SK-N-SH (cell line): ENCODE results near the gene SCN4B. TPM values are rescaled to one million over a fixed set of nuclear protein-coding genes. Genes with fewer than 3 reads are reported as not detected.

Experiments
- CTCF ChIA-PET: fragments of 300-600, 350-600 bp; formaldehyde crosslinking; extraction: SDS; loops from one replicate; lab custom pipeline; 2021; lab: Yijun Ruan, JAX
- POLR2A ChIA-PET: fragments of 350-600 bp; sonication (Branson Sonifier 250); formaldehyde crosslinking; extraction: SDS; loops from one replicate; lab custom pipeline; 2020; ENCODE audit warnings: antibody characterized with exemption, inconsistent platforms; lab: Yijun Ruan, JAX
- DNase-seq: peaks from one replicate; pipeline ENCODE4 v3.0.0; 2012
- H2AFZ ChIP-seq: fragments of 200-600 bp; sonication (generic); 2 replicates; pipeline ENCODE4 v1.8.1; 2016; ENCODE audit warnings: antibody characterized with exemption, mild to moderate bottlenecking, low read depth
- H3F3A ChIP-seq: fragments of 200-600 bp; sonication (generic); replicated peaks from 2 replicates; pipeline ENCODE3; 2016; ENCODE audit warnings: antibody characterized with exemption, mild to moderate bottlenecking; ENCODE audit not compliant: insufficient read depth
- H3K27ac ChIP-seq, 2 experiments: fragments of 200-500 bp in 1 of 2; fragments of 200-600 bp in 1 of 2; sonication (Bioruptor generic) in 1 of 2; sonication (generic), shearing (Covaris generic) in 1 of 2; 2 replicates each; pipeline versions ENCODE4 v1.5.1 to v1.6.1; 2014 to 2016; ENCODE audit warnings: low read depth in 2 of 2, inconsistent platforms in 1 of 2, low read length in 1 of 2, mild to moderate bottlenecking in 1 of 2, mixed read lengths in 1 of 2
- H3K27me3 ChIP-seq: fragments of 200-600 bp; sonication (generic), shearing (Covaris generic); 2 replicates; pipeline ENCODE4 v1.6.1; 2016; ENCODE audit warnings: mixed run types; ENCODE audit not compliant: insufficient read depth
- H3K36me3 ChIP-seq, 2 experiments: fragments of 200-500 bp in 1 of 2; fragments of 200-600 bp in 1 of 2; sonication (Bioruptor generic) in 1 of 2; sonication (generic) in 1 of 2; replicated peaks in 1 of 2; 2 replicates each; pipeline versions ENCODE3 to v1.5.1; 2014 to 2016; ENCODE audit warnings: low read length in 1 of 2, mild to moderate bottlenecking in 1 of 2; ENCODE audit not compliant: insufficient read depth in 2 of 2, control insufficient read depth in 1 of 2
- H3K4me1 ChIP-seq, 2 experiments: fragments of 200-500 bp in 1 of 2; fragments of 200-600 bp in 1 of 2; sonication (Bioruptor generic) in 1 of 2; sonication (generic), shearing (Covaris generic) in 1 of 2; 2 replicates each; pipeline versions ENCODE4 v1.5.1 to v1.6.1; 2014 to 2016; ENCODE audit warnings: low read depth in 1 of 2, low read length in 1 of 2, mixed run types in 1 of 2; ENCODE audit not compliant: insufficient read depth in 2 of 2, control insufficient read depth in 1 of 2
- H3K4me2 ChIP-seq: fragments of 200-600 bp; sonication (generic), shearing (Covaris generic); 2 replicates; pipeline ENCODE4 v1.6.1; 2017; ENCODE audit warnings: mixed run types
- H3K4me3 ChIP-seq, 2 experiments: fragments of 200-500 bp in 1 of 2; fragments of 200-600 bp in 1 of 2; sonication (Bioruptor generic) in 1 of 2; sonication (generic), shearing (Covaris generic) in 1 of 2; 2 replicates each; pipeline versions ENCODE4 v1.5.1 to v1.8.1; 2014 to 2016; ENCODE audit warnings: low read depth in 2 of 2, inconsistent platforms in 1 of 2, low read length in 1 of 2, mild to moderate bottlenecking in 1 of 2, mixed read lengths in 1 of 2, moderate library complexity in 1 of 2
- H3K79me2 ChIP-seq: fragments of 200-600 bp; sonication (generic); 2 replicates; pipeline ENCODE4 v1.8.1; 2017; ENCODE audit warnings: mild to moderate bottlenecking; ENCODE audit not compliant: insufficient read depth
- H3K9ac ChIP-seq: fragments of 200-600 bp; sonication (generic); 2 replicates; pipeline ENCODE4 v1.6.1; 2017; ENCODE audit warnings: mixed run types
- H3K9me2 ChIP-seq: fragments of 200-600 bp; sonication (generic); 2 replicates; pipeline ENCODE4 v1.6.1; 2017; ENCODE audit warnings: mixed run types
- H3K9me3 ChIP-seq: fragments of 200-600 bp; sonication (generic); 2 replicates; pipeline ENCODE4 v1.6.1; 2017; ENCODE audit warnings: mixed run types, mild to moderate bottlenecking, moderate library complexity
- H4K20me1 ChIP-seq: fragments of 200-600 bp; sonication (generic); 2 replicates; pipeline ENCODE4 v1.6.1; 2017; ENCODE audit warnings: mild to moderate bottlenecking, mixed run types; ENCODE audit not compliant: insufficient read depth
- CTCF ChIP-seq: fragments of 200-600 bp; sonication (generic); IDR thresholded peaks from 2 replicates; pipeline ENCODE4 v1.6.1; 2017; ENCODE audit warnings: antibody characterized with exemption, mild to moderate bottlenecking, moderate library complexity
- EP300 ChIP-seq, 2 experiments: IDR thresholded peaks; 2 replicates each; pipeline versions ENCODE4 v1.4.0 to v1.6.1; 2012; ENCODE audit warnings: borderline replicate concordance in 1 of 2, low read depth in 1 of 2, low read length in 1 of 2
- FOSL2 ChIP-seq: IDR thresholded peaks from 2 replicates; pipeline ENCODE4 v1.4.0; 2012; ENCODE audit warnings: low read depth, mild to moderate bottlenecking, moderate library complexity, borderline replicate concordance
- FOXJ3 ChIP-seq: sonication (generic); formaldehyde crosslinking; IDR thresholded peaks from 2 replicates; pipeline ENCODE4 v1.5.1; 2020; ENCODE audit warnings: mild to moderate bottlenecking, missing genetic modification reagents
- GATA2 ChIP-seq: sonication (generic); formaldehyde crosslinking; IDR thresholded peaks from 2 replicates; pipeline ENCODE4 v1.5.0; 2020; ENCODE audit warnings: mild to moderate bottlenecking, missing genetic modification reagents
- RCOR1 ChIP-seq: fragments of 150-350 bp; IDR thresholded peaks from 2 replicates; pipeline ENCODE4 v1.6.1; 2017; ENCODE audit warnings: antibody characterized with exemption, low read length
- TAF1 ChIP-seq: IDR thresholded peaks from 2 replicates; pipeline ENCODE4 v1.6.1; 2012; ENCODE audit warnings: low read depth, mild to moderate bottlenecking, low read length, moderate library complexity, borderline replicate concordance
- TCF12 ChIP-seq: IDR thresholded peaks from 2 replicates; pipeline ENCODE4 v1.4.0; 2012
- TEAD4 ChIP-seq: IDR thresholded peaks from 2 replicates; pipeline ENCODE4 v1.4.0; 2012; ENCODE audit warnings: mild to moderate bottlenecking, borderline replicate concordance; ENCODE audit not compliant: insufficient read depth
- USF1 ChIP-seq: IDR thresholded peaks from 2 replicates; pipeline ENCODE4 v1.4.0; 2012; ENCODE audit warnings: low read depth, borderline replicate concordance
- YY1 ChIP-seq: IDR thresholded peaks from 2 replicates; pipeline ENCODE4 v1.4.0; 2012; ENCODE audit warnings: low read depth, mild to moderate bottlenecking
- ZBTB33 ChIP-seq: IDR thresholded peaks from 2 replicates; pipeline ENCODE4 v1.4.0; 2012; ENCODE audit warnings: low read depth, borderline replicate concordance
- WGBS: methylation state at CpG from one replicate; pipeline ENCODE4 v1.1.6; 2017; ENCODE audit warnings: low lambda C conversion rate; 5-methylcytosine and 5-hydroxymethylcytosine counted together
- polyA plus RNA-seq, 3 experiments: library from polyadenylated mRNA; depleted of rRNA; stranded (reverse); fragments of >200 nt; gene quantifications; 2 replicates each; pipeline ENCODE4 v1.2.3, GENCODE V29; 2012

Gene SCN4B
- polyA plus RNA-seq, 1 of the 3 experiments (the other 2 are of a cell fraction), result 1.2 TPM

GRCh38 chr11:118128310-118128709 lies 24.3 kb downstream of the SCN4B start:
- H3K27ac ChIP-seq, result no peak overlapping the region
- 23% methylated on average over 4 of the region's 4 CpGs for WGBS
- POLR2A ChIA-PET, result no interaction called here

GRCh38 chr11:118126082-118126838 lies 26.4 kb downstream of the SCN4B start:
- POLR2A ChIA-PET, result no interaction called here
- Histone ChIP-seq H3K9me2 (no peaks in the 10 kb centered on the region), H3K36me3 (no peaks in the 10 kb centered on the region), H3K4me3 (no peak overlapping the region), H3K79me2 (no peaks in the 10 kb centered on the region), H3K9ac (no peak overlapping the region), H4K20me1 (no peaks in the 10 kb centered on the region), H2AFZ (no peak overlapping the region), H3K27me3 (no peaks in the 10 kb centered on the region; the same call in 1 of the 2 replicates), H3K4me1 (no peaks in the 10 kb centered on the region), H3K4me2 (no peak overlapping the region), H3K9me3 (no peaks in the 10 kb centered on the region), H3F3A (no peaks in the 10 kb centered on the region), H3K27ac (no peak overlapping the region)
- no peak for DNase-seq
- WGBS, result 60% methylated on average over 7 of the region's 7 CpGs
- no peak for TF ChIP-seq YY1
- CTCF ChIA-PET, result interaction anchor here (0.5 to 0.6 kb wide), 2 partner anchors 76 to 86 kb away, joined by 3 read pairs; no protein-coding TSS in a partner anchor

More at GRCh38 chr11:118128310-118128709, 24.3 kb downstream of the SCN4B start:
- Histone ChIP-seq H4K20me1 (no peaks in the 10 kb centered on the region), H3K27me3 (peaks cover 15% of the 10 kb centered on the region; the same call in 1 of the 2 replicates)
- no peak for TF ChIP-seq FOXJ3 (CRISPR knock-in tag)
- TF ChIP-seq USF1, result no peak
- TF ChIP-seq, all 33 proteins: peak for 0
- Histone ChIP-seq H3K4me1 (no peaks in the 10 kb centered on the region), H3K9me2 (no peaks in the 10 kb centered on the region), H2AFZ (no peak overlapping the region), H3K9me3 (no peaks in the 10 kb centered on the region), H3K36me3 (no peaks in the 10 kb centered on the region), H3K4me2 (no peak overlapping the region), H3K79me2 (no peaks in the 10 kb centered on the region), H3F3A (no peaks in the 10 kb centered on the region), H3K9ac (no peak overlapping the region), H3K4me3 (no peak overlapping the region)
- CTCF ChIA-PET, result interaction anchor here (0.9 to 1.7 kb wide), 2 partner anchors 43 to 181 kb away, joined by 3 to 6 read pairs; no protein-coding TSS in a partner anchor
- no peak for DNase-seq

GRCh38 chr11:118124929-118125535 lies 27.6 kb downstream of the SCN4B start:
- CTCF ChIA-PET, result interaction anchor here (1.0 kb wide), 1 partner anchor 46 kb away, joined by 3 read pairs; no protein-coding TSS in a partner anchor
- no peaks in the 10 kb centered on the region; the same call in 1 of the 2 replicates for H3K27me3 ChIP-seq

More at GRCh38 chr11:118124929-118125535, 27.6 kb downstream of the SCN4B start:
- Histone ChIP-seq H3K9ac (no peak overlapping the region), H3K79me2 (no peaks in the 10 kb centered on the region), H4K20me1 (no peaks in the 10 kb centered on the region), H3K9me3 (no peaks in the 10 kb centered on the region), H3K36me3 (no peaks in the 10 kb centered on the region), H3K4me1 (no peaks in the 10 kb centered on the region), H3K9me2 (no peaks in the 10 kb centered on the region), H3K4me3 (no peak overlapping the region), H2AFZ (no peak overlapping the region), H3K4me2 (no peak overlapping the region), H3F3A (no peaks in the 10 kb centered on the region), H3K27ac (no peak overlapping the region)
- WGBS, result 70% methylated on average over 7 of the region's 8 CpGs
- TF ChIP-seq FOXJ3 (CRISPR knock-in tag) (no peak), EP300 (IDR thresholded peaks at IDR 0.05; ENCODE audit: borderline replicate concordance in 1 of 2, low read depth in 1 of 2, low read length in 1 of 2) (no peak), FOSL2 (no peak), TEAD4 (no peak), ZBTB33 (no peak), TAF1 (no peak), GATA2 (CRISPR knock-in tag) (no peak), RCOR1 (no peak), TCF12 (no peak), CTCF (no peak)
- POLR2A ChIA-PET, result interaction anchor here (0.7 kb wide), 2 partner anchors 72 to 308 kb away, joined by 3 read pairs; no protein-coding TSS in a partner anchor
- no peak for DNase-seq
